Astrocyte of the cerebellum (primary cell): ENCODE measurements around the gene KRT2.

Experiments
- DNase-seq: peaks from one replicate; pipeline ENCODE4 v3.0.0-alpha.2; 2011; ENCODE audit warnings: low read depth
- H3K4me3 ChIP-seq: 2 replicates; pipeline ENCODE4 v1.5.1; 2011; ENCODE audit warnings: mild to moderate bottlenecking, low read depth, low read length, moderate library complexity
- CTCF ChIP-seq: IDR thresholded peaks from 2 replicates; pipeline ENCODE4 v1.5.1; 2012; ENCODE audit warnings: low read length, low read depth, moderate library complexity, mild to moderate bottlenecking; ENCODE audit errors: missing control alignments
- in situ Hi-C: cut with HindIII; loops from 2 replicates; pipeline ENCODE4 v1.10.0; 2017; ENCODE audit warnings: low sequenced_read_pairs

Gene KRT2

GRCh38 chr12:52618866-52619265, 33.1 kb downstream of the KRT2 start:
- no peak overlapping the region for H3K4me3 ChIP-seq
- no peak for DNase-seq
- no peak for TF ChIP-seq CTCF
- in situ Hi-C loops: no loop called here

- in situ Hi-C loops: no loop called here
- DNase-seq: no peak
- no peak for TF ChIP-seq CTCF
- H3K4me3 ChIP-seq: no peak within 1 kb of the TSS
These were observed 33.8 kb downstream of the KRT2 start, which contains the start of gene KRT73 for GRCh38 chr12:52618216-52618615. KRT73 (minus strand) TSS chr12:52618559; CDS start chr12:52618524, 35 bp downstream.

GRCh38 chr12:52617403-52617785, 34.6 kb downstream of the KRT2 start:
- DNase-seq: no peak
- in situ Hi-C loops: no loop called here
- H3K4me3 ChIP-seq: no peak overlapping the region
- TF ChIP-seq CTCF: no peak

DNA sequence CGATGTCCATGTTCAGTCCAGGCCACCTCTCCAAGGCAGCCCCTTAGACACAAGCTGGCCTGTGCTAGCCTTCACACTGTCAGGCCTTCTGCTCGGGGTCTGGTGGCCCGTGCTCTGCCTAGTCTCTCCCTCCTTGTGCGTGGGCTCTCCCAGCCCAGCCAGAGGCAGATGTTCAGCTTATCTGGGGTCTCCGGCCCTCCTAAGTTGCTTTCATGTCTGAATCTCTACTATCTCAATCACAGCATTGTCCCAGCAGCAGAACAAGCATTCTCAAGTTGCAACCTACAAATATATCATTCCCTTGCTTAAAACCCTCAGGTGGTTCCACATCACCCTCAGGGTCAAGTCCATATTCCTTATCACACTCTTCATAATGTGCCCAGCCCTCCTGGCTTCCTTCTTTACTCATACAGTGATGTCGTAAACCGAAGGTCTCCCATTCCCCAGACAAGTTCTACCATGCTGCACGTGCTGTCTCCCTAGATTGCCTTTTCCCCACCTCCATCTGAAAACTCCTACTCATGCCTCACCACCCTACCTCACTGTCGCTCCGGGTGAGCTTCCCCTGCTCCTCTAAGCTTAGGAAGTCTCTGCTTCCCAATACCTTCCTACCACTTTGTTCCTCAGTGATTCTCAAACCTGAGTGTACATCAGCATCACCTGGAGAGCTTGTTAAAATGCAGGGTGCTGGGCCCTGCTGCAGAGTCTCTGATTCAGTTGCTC, 35.2 kb downstream of the KRT2 start:
- no peak for DNase-seq
- in situ Hi-C loops: no loop called here
- no peak for TF ChIP-seq CTCF
- H3K4me3 ChIP-seq: no peak overlapping the region

DNA sequence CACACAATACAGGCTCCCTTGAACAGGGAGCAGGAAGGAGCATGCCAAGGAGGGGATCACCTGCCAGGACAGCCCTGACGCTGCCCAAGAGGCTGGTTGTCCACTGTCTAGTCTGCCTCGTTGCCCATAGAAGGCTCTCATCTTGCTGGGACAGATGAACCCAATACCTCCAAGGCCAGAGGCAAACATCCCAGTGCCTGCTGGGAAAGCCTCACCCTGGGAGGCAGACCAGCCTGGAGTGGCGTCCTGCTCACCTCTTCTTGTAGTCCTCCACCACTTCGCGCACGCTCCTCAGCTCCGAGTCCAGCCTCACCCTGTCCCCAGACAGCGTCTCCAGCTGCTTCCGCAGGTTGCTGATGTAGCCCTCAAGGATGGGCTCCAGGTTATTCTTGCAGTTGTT, 36.1 kb downstream of the KRT2 start:
- no peak for TF ChIP-seq CTCF
- H3K4me3 ChIP-seq: no peak overlapping the region
- in situ Hi-C loops: no loop called here
- no peak for DNase-seq

DNA sequence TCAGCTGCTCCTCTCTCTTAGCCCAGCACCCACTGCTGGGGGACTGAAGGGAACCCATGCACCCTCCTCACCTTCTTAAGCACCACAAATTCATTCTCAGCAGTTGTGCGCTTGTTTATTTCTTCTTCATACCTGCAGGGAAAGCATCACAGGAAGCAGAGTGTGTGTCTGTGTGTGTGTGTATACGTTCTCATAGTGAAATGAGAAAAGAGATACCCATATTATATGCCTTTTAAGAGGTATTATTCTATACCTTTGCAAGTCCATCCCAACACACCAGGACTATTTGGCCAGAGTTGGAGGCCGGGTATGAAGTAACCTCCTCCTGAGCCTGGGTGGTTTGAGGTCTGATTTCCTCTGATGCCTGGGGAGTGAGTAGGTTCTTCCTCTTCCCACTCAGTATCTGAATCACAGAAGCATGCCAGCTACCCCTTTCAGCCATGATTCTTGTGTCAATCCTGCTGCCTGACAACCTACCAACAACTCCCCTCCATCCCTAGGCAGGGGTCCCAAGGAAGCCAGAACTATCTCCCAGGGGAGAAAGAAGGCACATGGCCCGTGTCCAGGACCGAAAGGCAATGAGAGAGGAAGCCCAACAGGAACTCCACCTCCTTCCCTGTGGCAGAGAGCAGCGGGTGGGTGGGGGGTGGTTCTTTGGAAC, 36.7 kb downstream of the KRT2 start:
- no peak for DNase-seq
- TF ChIP-seq CTCF: no peak
- no peak overlapping the region for H3K4me3 ChIP-seq
- in situ Hi-C loops: no loop called here
